Stimulated activated naive CD8-positive, alpha-beta T cell treated with anti-CD3 and anti-CD28 coated beads, Interleukin-15, amount 100 ng/mL, for 72 hours (primary cell): ENCODE data around the gene CEACAM5.

ENCODE experiments used
- ATAC-seq: fragments of 150-1000 bp; cut with Tn5 transposase; 2 replicates; pipeline ENCODE4 v1.10.0; 2021; ENCODE audit warnings: mild to moderate bottlenecking, moderate library complexity
- DNase-seq, 2 donors: peaks; one replicate each; pipeline ENCODE4 v3.0.0; 2021 to 2022
- H3K27ac Mint-ChIP-seq, 2 donors: one replicate each; pipeline ENCODE4 v1.8.0; 2022; ENCODE audit warnings: mild to moderate bottlenecking in 2 of 2, mixed read lengths in 2 of 2, moderate library complexity in 2 of 2
- H3K27me3 Mint-ChIP-seq: one replicate; pipeline ENCODE4 v1.8.0; 2022; ENCODE audit warnings: mixed read lengths
- H3K4me1 Mint-ChIP-seq: one replicate; pipeline ENCODE4 v1.8.0; 2022; ENCODE audit warnings: mild to moderate bottlenecking, mixed read lengths
- H3K4me3 Mint-ChIP-seq, 2 donors: one replicate each; pipeline ENCODE4 v1.8.0; 2022; ENCODE audit warnings: mild to moderate bottlenecking in 2 of 2, mixed read lengths in 2 of 2, moderate library complexity in 1 of 2
- H3K9me3 Mint-ChIP-seq, 2 donors: one replicate each; pipeline ENCODE4 v1.8.0; 2022; ENCODE audit warnings: mixed read lengths in 2 of 2

The CEACAM5 gene

GRCh38 chr19:41696402-41697197 lies 11.8 kb upstream of the CEACAM5 start:
- DNase-seq, result no peak
- Mint-ChIP-seq H3K4me1 (no peaks in the 10 kb centered on the region), H3K27ac (no peak overlapping the region), H3K9me3 (no peaks in the 10 kb centered on the region), H3K4me3 (no peak overlapping the region), H3K27me3 (peaks cover 74% of the 10 kb centered on the region)
- no peak for ATAC-seq

GRCh38 chr19:41697198-41697855 lies 11.1 kb upstream of the CEACAM5 start:
- H3K27ac Mint-ChIP-seq, result no peak overlapping the region
- no peak for ATAC-seq
- no peak overlapping the region for H3K4me3 Mint-ChIP-seq
- peaks cover 72% of the 10 kb centered on the region for H3K27me3 Mint-ChIP-seq
- DNase-seq, result no peak
- H3K9me3 Mint-ChIP-seq, result no peaks in the 10 kb centered on the region
- no peaks in the 10 kb centered on the region for H3K4me1 Mint-ChIP-seq

- Mint-ChIP-seq H3K4me1 (no peaks in the 10 kb centered on the region), H3K4me3 (no peak overlapping the region), H3K27me3 (peaks cover 61% of the 10 kb centered on the region), H3K9me3 (no peaks in the 10 kb centered on the region), H3K27ac (no peak overlapping the region)
- ATAC-seq (no peak), DNase-seq (no peak)
Measured at GRCh38 chr19:41698746-41699230, 9.6 kb upstream of the CEACAM5 start.

- ATAC-seq, result no peak
- H3K27me3 Mint-ChIP-seq, result peaks cover 60% of the 10 kb centered on the region
- DNase-seq, result peak in 1 of 2 donors; percentile 5
Measured at GRCh38 chr19:41699231-41699967, 9.0 kb upstream of the CEACAM5 start.

GRCh38 chr19:41699968-41700323 lies 8.5 kb upstream of the CEACAM5 start:
- no peak for DNase-seq
- no peak overlapping the region for H3K4me3 Mint-ChIP-seq
- no peaks in the 10 kb centered on the region for H3K4me1 Mint-ChIP-seq
- H3K9me3 Mint-ChIP-seq, result no peaks in the 10 kb centered on the region
- peaks cover 60% of the 10 kb centered on the region for H3K27me3 Mint-ChIP-seq
- ATAC-seq, result peak; percentile 37
- no peak overlapping the region for H3K27ac Mint-ChIP-seq

More at GRCh38 chr19:41699231-41699967, 9.0 kb upstream of the CEACAM5 start:
- H3K4me1 Mint-ChIP-seq, result no peaks in the 10 kb centered on the region
- no peaks in the 10 kb centered on the region for H3K9me3 Mint-ChIP-seq
- no peak overlapping the region for H3K27ac Mint-ChIP-seq
- no peak overlapping the region for H3K4me3 Mint-ChIP-seq

GRCh38 chr19:41700381-41701195 lies 7.8 kb upstream of the CEACAM5 start:
- Mint-ChIP-seq H3K27ac (no peak overlapping the region), H3K4me3 (no peak overlapping the region), H3K27me3 (peaks cover 60% of the 10 kb centered on the region), H3K9me3 (no peaks in the 10 kb centered on the region), H3K4me1 (no peaks in the 10 kb centered on the region)
- no peak for DNase-seq
- no peak for ATAC-seq

GRCh38 chr19:41701401-41702075 lies 6.9 kb upstream of the CEACAM5 start:
- ATAC-seq, result no peak
- Mint-ChIP-seq H3K27me3 (peaks cover 60% of the 10 kb centered on the region), H3K4me1 (peaks cover 3% of the 10 kb centered on the region), H3K27ac (no peak overlapping the region), H3K9me3 (no peaks in the 10 kb centered on the region), H3K4me3 (no peak overlapping the region)
- peak in 1 of 2 donors; percentile 7 for DNase-seq

- Mint-ChIP-seq H3K4me3 (no peak overlapping the region), H3K27me3 (peaks cover 60% of the 10 kb centered on the region), H3K9me3 (no peaks in the 10 kb centered on the region), H3K27ac (no peak overlapping the region), H3K4me1 (peaks cover 10% of the 10 kb centered on the region)
- DNase-seq, result no peak
- no peak for ATAC-seq
Measured at GRCh38 chr19:41702171-41702651, 6.2 kb upstream of the CEACAM5 start.

- H3K27me3 Mint-ChIP-seq, result peaks cover 66% of the 10 kb centered on the region
- DNase-seq (peak in 1 of 2 donors; percentile 7), ATAC-seq (no peak)
- no peak overlapping the region for H3K4me3 Mint-ChIP-seq
- no peaks in the 10 kb centered on the region for H3K9me3 Mint-ChIP-seq
- peaks cover 11% of the 10 kb centered on the region for H3K4me1 Mint-ChIP-seq
- H3K27ac Mint-ChIP-seq, result no peak overlapping the region
Measured at GRCh38 chr19:41703602-41704293, 4.7 kb upstream of the CEACAM5 start.

- Mint-ChIP-seq H3K4me3 (peak overlapping the region in 1 of 2 donors; percentile 28), H3K27me3 (peaks cover 74% of the 10 kb centered on the region), H3K4me1 (peaks cover 11% of the 10 kb centered on the region), H3K9me3 (no peaks in the 10 kb centered on the region), H3K27ac (no peak overlapping the region)
- ATAC-seq (no peak), DNase-seq (peak in 1 of 2 donors; percentile 22)
Measured at GRCh38 chr19:41705393-41706174, 2.8 kb upstream of the CEACAM5 start.

GRCh38 chr19:41706741-41707501 lies 1.5 kb upstream of the CEACAM5 start:
- H3K27me3 Mint-ChIP-seq, result peaks cover 73% of the 10 kb centered on the region

GRCh38 chr19:41707502-41707812 lies 969 bp upstream of the CEACAM5 start:
- Mint-ChIP-seq H3K27me3 (peaks cover 76% of the 10 kb centered on the region), H3K4me1 (peaks cover 11% of the 10 kb centered on the region), H3K9me3 (no peaks in the 10 kb centered on the region), H3K27ac (no peak overlapping the region), H3K4me3 (no peak overlapping the region)
- ATAC-seq (no peak), DNase-seq (no peak)

More at GRCh38 chr19:41706741-41707501, 1.5 kb upstream of the CEACAM5 start:
- ATAC-seq, result peak; percentile 95
- Mint-ChIP-seq H3K27ac (no peak overlapping the region), H3K4me1 (peaks cover 11% of the 10 kb centered on the region), H3K9me3 (no peaks in the 10 kb centered on the region), H3K4me3 (peak overlapping the region; percentile 66 to 73)
- peak; percentile 75 to 78 for DNase-seq

- Mint-ChIP-seq H3K27me3 (peaks cover 80% of the 10 kb centered on the region), H3K4me1 (peaks cover 11% of the 10 kb centered on the region), H3K27ac (no peak overlapping the region), H3K9me3 (no peaks in the 10 kb centered on the region), H3K4me3 (no peak overlapping the region)
- DNase-seq, result no peak
- no peak for ATAC-seq
Measured at GRCh38 chr19:41707871-41708371, 505 bp upstream of the CEACAM5 start.
